DOHH2 (cell line): ENCODE data around the gene MCM6.

ENCODE experiments used
- H3F3A ChIP-seq: fragments of 200-600 bp; sonication (generic), shearing (Covaris generic); 2 replicates; pipeline ENCODE4 v1.6.0; 2016; ENCODE audit warnings: antibody characterized with exemption, mild to moderate bottlenecking; ENCODE audit not compliant: control insufficient read depth, insufficient read depth
- H3K27ac ChIP-seq: fragments of 200-600 bp; sonication (generic); 2 replicates; pipeline ENCODE4 v1.5.1; 2014; ENCODE audit warnings: low read depth, mild to moderate bottlenecking, low read length, moderate library complexity
- H3K27me3 ChIP-seq: fragments of 200-600 bp; sonication (generic); 2 replicates; pipeline ENCODE4 v1.6.1; 2014; ENCODE audit warnings: mild to moderate bottlenecking, low read length, mixed read lengths; ENCODE audit not compliant: control insufficient read depth
- H3K36me3 ChIP-seq: fragments of 200-600 bp; sonication (generic); 2 replicates; pipeline ENCODE4 v1.6.1; 2014; ENCODE audit warnings: mild to moderate bottlenecking, low read length, moderate library complexity, mixed read lengths; ENCODE audit not compliant: control insufficient read depth
- H3K4me1 ChIP-seq: fragments of 200-600 bp; sonication (generic); 2 replicates; pipeline ENCODE4 v1.6.1; 2014; ENCODE audit warnings: mild to moderate bottlenecking, low read length, mixed read lengths; ENCODE audit not compliant: control insufficient read depth
- H3K4me2 ChIP-seq: fragments of 200-600 bp; sonication (generic); 2 replicates; pipeline ENCODE4 v1.6.0; 2014; ENCODE audit warnings: mild to moderate bottlenecking, low read length, moderate library complexity
- H3K4me3 ChIP-seq: fragments of 200-600 bp; sonication (generic); 2 replicates; pipeline ENCODE4 v1.5.1; 2014; ENCODE audit warnings: mild to moderate bottlenecking, low read length, mixed read lengths
- H3K79me2 ChIP-seq: fragments of 200-600 bp; sonication (generic); 2 replicates; pipeline ENCODE4 v1.6.1; 2014; ENCODE audit warnings: mild to moderate bottlenecking, low read length, mixed read lengths; ENCODE audit not compliant: control insufficient read depth
- H3K9me2 ChIP-seq: fragments of 200-600 bp; sonication (generic); replicated peaks from 2 replicates; pipeline ENCODE4 v1.6.1; 2014; ENCODE audit warnings: mild to moderate bottlenecking, low read length, mixed read lengths; ENCODE audit not compliant: control insufficient read depth
- H3K9me3 ChIP-seq: fragments of 200-600 bp; sonication (generic); 2 replicates; pipeline ENCODE4 v1.6.1; 2014; ENCODE audit warnings: antibody characterized with exemption, low read length, mixed read lengths; ENCODE audit not compliant: control insufficient read depth, insufficient read depth
- H4K20me1 ChIP-seq: fragments of 200-600 bp; sonication (generic); 2 replicates; pipeline ENCODE4 v1.6.0; 2014; ENCODE audit warnings: low read depth, mild to moderate bottlenecking, antibody characterized with exemption, low read length, moderate library complexity; ENCODE audit not compliant: control insufficient read depth, insufficient read depth
- EZH2phosphoT487 ChIP-seq: fragments of 200-600 bp; sonication (generic); IDR thresholded peaks from 2 replicates; pipeline ENCODE4 v1.6.1; 2017; ENCODE audit warnings: borderline replicate concordance, mild to moderate bottlenecking, antibody characterized with exemption, low read length, moderate library complexity, mixed read lengths
- TF ChIP-seq, protein P1 (sequence below): fragments of 200-600 bp; sonication (generic); IDR thresholded peaks from one replicate; pipeline ENCODE4 v1.5.1; 2014; ENCODE audit warnings: antibody characterized with exemption, mild to moderate bottlenecking, low read depth, low read length; ENCODE audit not compliant: poor library complexity, severe bottlenecking

Gene MCM6

DNA sequence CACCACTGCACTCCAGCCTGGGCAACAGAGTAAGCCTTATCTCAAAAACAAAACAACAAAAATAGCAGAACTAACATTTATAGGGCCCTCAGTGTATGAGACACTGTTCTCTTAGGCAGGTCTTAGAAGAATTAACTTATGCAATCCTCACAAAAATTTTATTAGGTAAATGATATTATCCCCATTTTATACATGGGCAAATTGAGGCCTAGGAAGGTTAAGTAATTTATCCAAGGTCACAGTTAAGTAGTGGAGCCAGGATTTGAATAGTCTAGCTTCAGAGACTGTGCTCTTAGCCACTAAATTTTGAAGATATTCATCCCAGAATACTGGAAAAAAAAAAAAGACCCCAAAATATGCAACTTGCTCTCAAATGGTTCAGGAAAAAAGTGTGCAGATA is 22.8 kb downstream of the MCM6 start:
- Histone ChIP-seq H3F3A (peaks cover 10% of the 10 kb centered on the region; the same call in 1 of the 2 replicates), H3K27me3 (no peaks in the 10 kb centered on the region), H3K27ac (no peak overlapping the region), H3K9me3 (no peaks in the 10 kb centered on the region), H4K20me1 (peaks cover 4% of the 10 kb centered on the region; the same call in 1 of the 2 replicates), H3K79me2 (no peaks in the 10 kb centered on the region), H3K4me1 (no peaks in the 10 kb centered on the region), H3K9me2 (no peaks in the 10 kb centered on the region), H3K36me3 (peaks cover 92% of the 10 kb centered on the region), H3K4me3 (no peak overlapping the region), H3K4me2 (no peak overlapping the region)
- TF ChIP-seq, protein P1, sequence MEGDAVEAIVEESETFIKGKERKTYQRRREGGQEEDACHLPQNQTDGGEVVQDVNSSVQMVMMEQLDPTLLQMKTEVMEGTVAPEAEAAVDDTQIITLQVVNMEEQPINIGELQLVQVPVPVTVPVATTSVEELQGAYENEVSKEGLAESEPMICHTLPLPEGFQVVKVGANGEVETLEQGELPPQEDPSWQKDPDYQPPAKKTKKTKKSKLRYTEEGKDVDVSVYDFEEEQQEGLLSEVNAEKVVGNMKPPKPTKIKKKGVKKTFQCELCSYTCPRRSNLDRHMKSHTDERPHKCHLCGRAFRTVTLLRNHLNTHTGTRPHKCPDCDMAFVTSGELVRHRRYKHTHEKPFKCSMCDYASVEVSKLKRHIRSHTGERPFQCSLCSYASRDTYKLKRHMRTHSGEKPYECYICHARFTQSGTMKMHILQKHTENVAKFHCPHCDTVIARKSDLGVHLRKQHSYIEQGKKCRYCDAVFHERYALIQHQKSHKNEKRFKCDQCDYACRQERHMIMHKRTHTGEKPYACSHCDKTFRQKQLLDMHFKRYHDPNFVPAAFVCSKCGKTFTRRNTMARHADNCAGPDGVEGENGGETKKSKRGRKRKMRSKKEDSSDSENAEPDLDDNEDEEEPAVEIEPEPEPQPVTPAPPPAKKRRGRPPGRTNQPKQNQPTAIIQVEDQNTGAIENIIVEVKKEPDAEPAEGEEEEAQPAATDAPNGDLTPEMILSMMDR = no peak
- no peak for TF ChIP-seq EZH2phosphoT487

DNA sequence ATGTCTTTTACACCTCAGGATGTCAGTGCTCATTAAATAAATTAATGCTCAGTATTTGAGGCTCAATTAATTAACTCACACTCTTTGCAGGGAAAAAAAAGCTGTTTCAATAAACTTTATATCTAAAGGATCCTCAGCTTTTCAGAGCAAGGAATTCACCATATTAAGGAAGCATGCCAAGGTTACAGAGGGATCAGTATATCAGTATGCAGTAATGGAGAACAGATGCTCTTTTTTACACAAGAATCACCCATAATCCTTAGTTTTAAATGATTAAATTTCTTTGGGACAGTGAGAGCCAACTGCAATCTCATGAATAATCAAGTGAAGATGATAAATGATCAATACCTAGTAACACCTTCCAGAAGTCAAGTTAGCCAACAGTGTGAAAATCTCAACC is 24.4 kb downstream of the MCM6 start:
- Histone ChIP-seq H3K9me2 (no peaks in the 10 kb centered on the region), H3K27me3 (no peaks in the 10 kb centered on the region), H3K79me2 (no peaks in the 10 kb centered on the region), H3F3A (peaks cover 10% of the 10 kb centered on the region; the same call in 1 of the 2 replicates), H3K27ac (no peak overlapping the region), H4K20me1 (peaks cover 4% of the 10 kb centered on the region; the same call in 1 of the 2 replicates), H3K4me1 (no peaks in the 10 kb centered on the region), H3K9me3 (no peaks in the 10 kb centered on the region), H3K36me3 (peaks cover 92% of the 10 kb centered on the region), H3K4me3 (no peak overlapping the region), H3K4me2 (no peak overlapping the region)
- TF ChIP-seq EZH2phosphoT487 = no peak
- TF ChIP-seq, protein P1 = no peak

DNA sequence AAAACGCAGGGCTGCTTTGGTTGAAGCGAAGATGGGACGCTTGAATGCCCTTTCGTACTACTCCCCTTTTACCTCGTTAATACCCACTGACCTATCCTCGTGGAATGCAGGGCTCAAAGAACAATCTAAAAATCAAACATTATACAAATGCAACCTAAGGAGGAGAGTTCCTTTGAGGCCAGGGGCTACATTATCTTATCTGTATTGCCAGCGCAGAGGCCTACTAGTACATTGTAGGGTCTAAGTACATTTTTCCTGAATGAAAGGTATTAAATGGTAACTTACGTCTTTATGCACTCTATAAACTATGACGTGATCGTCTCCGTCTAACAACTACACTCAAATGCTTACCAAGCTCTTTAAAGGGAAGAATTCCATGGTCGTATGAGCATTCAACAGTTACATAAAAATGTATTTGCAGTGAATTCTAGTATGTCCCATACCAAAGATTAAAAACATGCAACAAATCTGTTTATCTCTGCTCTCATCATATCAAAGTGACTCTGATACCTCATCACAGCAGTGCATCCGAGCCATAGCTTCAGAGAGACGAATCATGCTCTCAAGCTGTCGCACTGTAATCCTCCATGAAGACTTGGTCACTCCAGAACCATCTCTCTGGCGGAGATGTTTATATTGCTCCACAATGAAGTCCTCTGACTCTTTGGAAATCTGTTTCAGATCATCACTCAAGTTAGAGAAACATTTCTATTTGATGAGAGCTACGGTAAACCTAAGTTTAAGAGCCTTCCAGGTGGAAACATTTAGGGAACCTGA is 25.2 kb downstream of the MCM6 start:
- H3K27me3 ChIP-seq = no peaks in the 10 kb centered on the region
- H3F3A ChIP-seq = peaks cover 10% of the 10 kb centered on the region; the same call in 1 of the 2 replicates
- TF ChIP-seq EZH2phosphoT487 = no peak
- TF ChIP-seq, protein P1 = no peak
- no peaks in the 10 kb centered on the region for H3K4me1 ChIP-seq
- no peak overlapping the region for H3K4me3 ChIP-seq
- no peaks in the 10 kb centered on the region for H3K9me3 ChIP-seq
- peaks cover 92% of the 10 kb centered on the region for H3K36me3 ChIP-seq
- H3K27ac ChIP-seq = no peak overlapping the region
- H3K9me2 ChIP-seq = no peaks in the 10 kb centered on the region
- no peaks in the 10 kb centered on the region for H3K79me2 ChIP-seq
- H3K4me2 ChIP-seq = no peak overlapping the region
- H4K20me1 ChIP-seq = no peaks in the 10 kb centered on the region
